ENCODE measurements around the gene RBM47.

GRCh38 chr4:40546506-40546905 lies 83.2 kb downstream of the RBM47 start:
- TF ChIP-seq POLR2A (IDR thresholded peaks at IDR 0.05; ENCODE audit: low read length) (no peak), GATA1 (IDR thresholded peaks at IDR 0.05; ENCODE audit: low read depth, low read length) (no peak)
